HG02870 (cell line): ENCODE data around the gene SLC9A9.

Experiments
- ATAC-seq: cut with Tn5 transposase; IDR thresholded peaks from one replicate; pipeline ENCODE4 v1.9.1; 2021; ENCODE audit warnings: mild to moderate bottlenecking, moderate library complexity; ENCODE audit not compliant: unreplicated experiment

Gene SLC9A9

DNA sequence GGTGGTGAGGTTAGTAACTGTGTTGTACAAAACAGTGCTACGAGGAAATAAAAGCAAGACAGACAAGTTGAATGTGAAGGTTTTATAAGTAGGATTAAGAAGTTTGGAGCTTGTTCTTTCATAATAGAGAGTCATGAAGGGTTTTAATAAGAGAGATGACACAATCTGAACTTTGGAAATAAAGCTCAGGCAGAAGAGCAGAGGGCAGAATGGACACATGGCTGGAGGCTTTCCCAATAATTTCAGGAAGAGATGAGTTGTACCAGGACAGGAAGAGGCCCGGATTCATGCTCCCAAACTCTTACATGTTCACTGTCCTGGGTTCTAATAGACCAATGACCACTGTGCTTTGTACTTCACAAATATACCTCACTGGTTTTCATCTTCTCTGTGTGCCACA, 194.8 kb downstream of the SLC9A9 start:
- ATAC-seq = no peak

DNA sequence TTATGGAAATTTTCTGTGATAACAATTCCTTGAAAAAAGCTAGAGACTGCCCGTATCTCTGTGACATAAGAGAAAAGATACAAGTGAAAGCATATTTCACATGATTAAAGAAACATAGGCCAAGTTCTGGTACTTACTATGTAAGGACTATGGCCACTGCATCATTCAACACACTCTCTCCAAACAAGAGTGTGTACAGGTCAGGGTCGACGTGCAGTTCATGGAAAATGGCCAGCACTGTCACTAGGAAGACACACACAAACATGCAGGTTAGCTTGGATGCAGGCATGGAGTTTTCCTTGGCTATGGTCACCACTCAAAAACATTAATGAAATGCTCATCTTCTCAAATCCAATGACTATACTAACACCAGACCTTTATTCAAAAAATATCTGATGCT, 196.2 kb downstream of the SLC9A9 start:
- no peak for ATAC-seq

DNA sequence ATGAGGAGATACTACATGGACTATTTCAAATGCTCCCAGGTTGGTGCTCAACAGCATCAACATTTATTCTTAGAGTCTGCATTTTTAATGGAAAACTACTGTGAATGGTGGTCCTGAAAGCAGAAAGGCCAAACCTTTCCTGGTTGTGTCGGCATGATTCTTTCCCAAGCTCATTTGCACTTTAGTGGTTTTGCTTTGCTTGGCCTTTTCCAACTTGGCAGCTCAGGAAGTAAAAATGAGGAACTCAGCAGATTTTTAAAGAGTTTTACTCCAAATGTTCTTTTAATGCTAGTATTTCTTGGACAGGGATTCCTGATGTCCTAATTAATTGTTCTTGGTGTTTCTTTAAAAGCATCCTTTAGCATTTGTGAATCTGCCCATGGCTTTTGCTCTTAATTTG, 197.4 kb downstream of the SLC9A9 start:
- ATAC-seq = no peak

DNA sequence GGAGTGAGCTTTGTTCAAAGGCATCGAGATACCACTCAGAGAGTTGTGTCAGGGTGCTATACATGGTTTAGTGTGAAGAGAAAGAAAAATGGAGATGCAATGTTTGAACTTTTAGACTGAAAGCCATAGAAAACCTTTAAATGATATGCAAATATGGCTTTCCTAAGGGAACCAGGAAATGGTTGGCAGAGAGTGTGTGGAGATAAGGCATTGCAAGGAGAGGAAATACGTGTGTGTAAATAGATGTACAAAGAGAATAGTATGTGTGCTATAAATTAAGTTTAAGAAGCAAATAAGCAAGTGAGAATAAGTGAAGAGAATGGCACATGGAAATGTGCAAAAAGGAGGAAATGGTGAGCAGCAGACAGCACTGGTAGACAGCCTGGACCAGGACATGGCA, 198.1 kb downstream of the SLC9A9 start:
- no peak for ATAC-seq

DNA sequence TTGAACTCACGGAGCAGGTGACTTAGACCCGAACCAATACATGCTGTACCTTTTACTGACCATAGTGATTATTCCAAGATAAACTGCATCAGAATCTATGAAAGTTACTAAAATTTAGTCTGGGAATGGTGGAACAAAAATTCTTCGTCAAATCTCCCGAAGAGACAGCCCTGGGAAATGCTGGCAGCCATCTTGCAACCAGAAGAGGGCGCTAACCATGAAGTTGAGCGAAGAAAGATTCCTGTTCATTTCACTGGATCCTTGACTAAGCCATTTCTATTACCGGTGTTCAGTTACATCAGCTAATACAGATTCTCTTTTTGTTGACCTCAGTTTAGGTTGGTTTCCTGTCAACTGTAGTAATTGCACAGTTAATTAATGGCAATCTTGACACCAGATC, 199.6 kb downstream of the SLC9A9 start:
- no peak for ATAC-seq

DNA sequence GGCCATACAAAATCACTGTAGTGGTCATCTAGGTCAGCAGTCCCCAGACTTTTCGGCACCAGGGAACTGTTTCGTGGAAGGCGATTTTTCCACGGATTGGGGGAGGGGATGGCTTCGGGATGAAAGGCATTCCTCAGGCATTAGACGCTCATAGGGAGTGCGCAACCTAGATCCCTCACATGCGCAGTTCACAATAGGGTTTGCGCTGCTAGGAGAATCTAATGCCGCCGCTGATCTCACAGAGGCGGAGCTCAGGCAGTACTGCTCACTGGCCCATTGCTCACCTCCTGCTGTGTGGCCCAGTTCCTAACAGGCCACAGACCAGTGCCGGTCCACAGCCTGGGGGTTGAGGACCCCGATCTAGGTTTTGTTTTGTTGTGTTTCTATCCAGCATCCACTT, 200.1 kb downstream of the SLC9A9 start:
- ATAC-seq = no peak

DNA sequence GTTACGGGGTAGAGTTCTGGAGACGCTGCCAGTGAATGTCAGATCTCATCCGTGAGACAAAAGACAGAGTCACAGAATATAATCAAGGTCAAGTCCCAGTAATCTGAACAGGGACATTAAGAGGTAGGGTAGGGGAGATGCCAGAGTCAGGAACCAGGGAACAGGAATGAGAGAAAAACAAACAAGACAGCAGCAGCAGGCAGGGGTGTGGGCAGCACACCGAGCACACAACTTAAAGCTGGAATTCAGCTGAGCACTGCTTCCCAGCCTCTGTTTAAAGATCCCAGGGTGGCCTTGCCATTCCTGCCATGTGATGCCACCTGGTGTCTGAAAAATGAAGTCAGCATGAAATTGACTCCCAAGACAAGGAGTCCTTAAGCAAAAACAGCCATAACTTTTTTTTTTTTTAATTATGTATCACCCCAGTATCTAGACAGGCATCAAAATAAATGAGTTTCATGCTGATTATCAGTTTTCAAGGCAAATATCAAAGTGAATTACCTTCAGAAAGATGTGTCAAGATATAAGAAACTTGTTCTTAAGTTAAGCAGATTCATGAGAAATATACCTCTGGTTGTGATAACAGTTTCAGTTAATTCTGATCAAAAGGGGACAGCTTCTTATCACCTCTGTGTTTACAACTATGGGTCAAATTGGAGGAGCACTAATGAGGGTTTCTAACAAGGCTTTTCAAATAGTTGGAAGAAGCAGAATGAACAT, 203.7 kb downstream of the SLC9A9 start:
- peak; percentile 45 for ATAC-seq

DNA sequence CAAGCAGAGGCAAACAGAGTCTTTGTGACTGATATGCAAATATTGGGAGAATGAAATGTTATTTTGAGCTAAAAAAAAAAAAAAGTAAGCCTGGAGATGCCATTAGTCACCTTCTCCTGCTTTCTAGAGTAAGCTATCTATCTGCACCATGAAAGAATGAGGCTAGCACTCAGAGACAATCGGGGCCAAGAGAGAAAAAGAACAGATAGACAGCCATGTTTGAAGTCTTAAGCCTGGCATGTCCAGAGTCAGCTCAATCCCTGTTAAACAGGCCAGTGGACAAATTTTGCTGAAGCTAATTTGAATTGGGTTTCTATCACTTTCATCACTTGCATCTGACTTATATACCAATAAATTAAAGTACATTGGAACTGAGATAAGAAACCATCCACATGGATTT, 204.4 kb downstream of the SLC9A9 start:
- ATAC-seq = no peak

DNA sequence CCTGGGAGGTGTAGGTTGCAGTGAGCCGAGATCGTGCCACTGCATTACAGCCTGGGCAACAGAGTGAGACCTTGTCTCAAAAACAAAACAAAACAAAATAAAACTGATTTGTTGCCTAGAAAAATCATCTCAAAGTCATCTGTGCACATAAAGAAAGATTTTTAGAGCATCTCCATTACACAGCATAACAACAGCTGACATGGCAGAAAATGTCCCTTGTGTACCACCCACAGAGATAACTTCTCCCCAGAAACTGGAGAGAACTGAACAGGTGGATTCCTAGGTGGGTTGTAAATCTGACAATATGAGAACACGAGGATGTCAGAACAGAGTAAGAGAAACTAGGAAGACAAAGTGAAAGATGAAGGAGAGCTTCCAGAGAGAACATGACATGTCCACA, 207.5 kb downstream of the SLC9A9 start:
- no peak for ATAC-seq

DNA sequence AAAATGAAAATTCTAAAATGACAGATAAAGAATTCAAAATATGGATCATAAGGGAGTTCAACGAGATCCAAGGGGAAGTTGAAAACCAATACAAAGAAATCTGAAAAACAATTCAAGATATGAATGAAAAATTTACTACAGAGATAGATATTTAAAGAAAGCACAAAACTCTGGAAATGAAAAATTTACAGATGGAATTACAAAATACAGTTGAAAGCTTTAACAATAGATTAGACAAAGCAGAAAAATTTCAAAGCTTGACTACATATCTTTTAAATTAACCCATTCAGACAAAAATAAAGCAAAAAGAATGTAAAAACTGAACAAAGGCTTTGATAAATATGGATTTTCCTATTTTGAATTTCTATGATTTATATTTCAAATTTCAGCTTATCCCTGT, 211.1 kb downstream of the SLC9A9 start:
- no peak for ATAC-seq

DNA sequence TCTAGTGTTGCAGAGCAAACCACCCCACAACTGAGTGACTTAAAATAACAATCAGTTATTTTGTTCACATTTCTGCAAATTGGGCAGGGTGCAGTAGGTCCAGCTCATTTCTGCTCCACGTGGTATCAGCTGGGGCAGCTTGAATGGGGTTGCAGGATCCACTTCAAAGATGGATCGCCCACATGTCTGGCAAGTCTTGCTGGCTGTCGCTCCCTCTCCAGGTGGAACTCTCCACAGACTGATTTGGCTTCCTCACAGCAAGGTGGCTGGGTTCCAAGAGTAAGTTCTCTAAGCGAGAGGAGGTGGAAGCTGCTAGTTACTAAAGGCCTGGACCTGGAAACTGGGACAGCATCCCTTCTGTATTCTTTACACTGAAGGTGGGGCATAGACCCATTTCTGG, 213.3 kb downstream of the SLC9A9 start:
- no peak for ATAC-seq

DNA sequence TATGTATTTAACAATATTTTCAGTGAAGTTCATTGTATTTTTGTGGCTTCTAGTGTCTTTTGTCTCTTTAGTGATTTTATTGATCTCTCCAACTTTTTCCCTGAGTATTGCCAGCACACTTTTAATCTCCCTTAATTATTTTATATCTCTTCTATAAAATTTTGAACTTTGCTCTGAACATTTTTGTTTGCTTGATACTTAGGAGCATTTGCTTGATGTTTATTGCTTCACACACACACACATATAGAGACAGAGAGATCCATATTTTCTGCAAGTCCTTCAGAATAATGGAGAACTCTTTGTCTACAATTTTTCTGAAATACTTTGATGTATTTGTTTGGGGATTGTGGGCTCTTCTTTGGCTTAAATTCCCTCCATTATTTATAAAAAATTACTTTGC, 213.8 kb downstream of the SLC9A9 start:
- ATAC-seq = no peak

DNA sequence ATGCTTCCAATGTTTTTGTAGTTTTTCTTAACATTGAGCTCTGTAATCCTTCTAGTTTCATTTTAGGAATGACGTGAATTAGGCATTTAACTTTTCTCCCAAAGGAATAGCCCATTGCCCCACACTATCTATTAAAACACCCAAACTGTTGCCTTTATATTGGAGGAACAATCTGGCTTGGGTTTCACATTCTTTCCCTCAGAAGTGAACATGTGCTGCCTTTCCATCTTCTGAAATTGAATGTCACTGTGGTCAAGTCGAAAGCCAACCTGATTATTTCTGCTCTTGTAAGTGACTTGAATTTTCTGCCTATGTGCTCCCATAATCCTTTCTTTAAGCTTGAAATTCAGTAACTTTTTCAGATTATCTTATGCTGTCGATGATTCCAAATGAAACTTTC, 214.5 kb downstream of the SLC9A9 start:
- no peak for ATAC-seq

DNA sequence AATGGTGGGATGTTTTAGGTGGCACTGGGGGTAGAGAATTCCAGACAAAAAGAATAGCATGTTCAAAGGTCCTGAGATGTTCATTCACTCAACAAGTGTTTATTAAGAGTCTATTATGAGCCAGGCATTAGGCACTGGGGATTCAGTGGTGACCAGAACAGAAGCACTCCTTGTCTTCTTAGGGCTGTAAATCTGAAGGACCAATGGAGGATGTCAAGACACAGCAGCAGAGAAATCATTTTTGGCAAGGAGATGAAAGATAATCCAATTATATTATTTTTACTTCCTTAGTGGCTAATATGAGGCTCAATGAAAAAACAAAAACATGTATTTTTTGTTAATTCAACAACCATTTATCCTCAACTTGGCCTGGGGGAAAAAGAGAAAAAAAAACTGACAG, 218.5 kb downstream of the SLC9A9 start:
- ATAC-seq = no peak

DNA sequence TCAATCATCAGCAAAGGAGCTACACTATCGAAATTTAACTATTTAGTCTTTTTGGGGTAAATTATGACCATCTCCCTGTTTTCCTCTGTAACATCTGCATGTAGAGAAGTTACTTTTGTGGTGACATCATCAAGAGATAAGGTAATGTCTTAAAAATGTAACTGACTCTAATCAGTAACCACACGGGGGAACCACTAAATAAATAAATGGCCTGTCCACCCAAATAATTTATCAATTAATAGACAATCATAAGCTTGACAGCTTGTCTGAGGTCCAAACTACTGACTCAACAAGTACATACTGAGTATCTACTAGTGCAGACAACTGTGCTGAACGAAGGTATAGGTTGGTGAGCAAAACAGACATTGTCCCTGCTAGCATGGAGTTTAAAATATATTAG, 219.3 kb downstream of the SLC9A9 start:
- no peak for ATAC-seq

DNA sequence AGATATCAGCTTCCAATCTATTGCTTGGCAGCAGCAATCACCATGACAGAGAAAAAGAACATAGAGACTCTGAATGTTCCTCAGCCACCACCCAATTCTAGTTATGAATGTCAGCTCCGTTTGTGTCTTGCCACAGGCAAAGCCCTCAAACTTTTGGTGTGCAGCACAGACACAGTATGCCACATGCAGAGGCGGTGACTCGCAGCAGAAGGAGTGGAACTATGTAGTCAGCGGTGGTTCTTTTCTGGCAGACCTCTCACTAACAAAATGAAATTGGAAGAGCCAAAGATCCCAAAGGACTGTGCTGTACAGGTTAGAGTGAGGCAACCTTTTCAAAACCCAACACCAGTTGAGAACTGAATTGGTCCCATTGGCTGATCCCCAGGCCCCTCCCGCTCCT, 220.9 kb downstream of the SLC9A9 start:
- no peak for ATAC-seq

DNA sequence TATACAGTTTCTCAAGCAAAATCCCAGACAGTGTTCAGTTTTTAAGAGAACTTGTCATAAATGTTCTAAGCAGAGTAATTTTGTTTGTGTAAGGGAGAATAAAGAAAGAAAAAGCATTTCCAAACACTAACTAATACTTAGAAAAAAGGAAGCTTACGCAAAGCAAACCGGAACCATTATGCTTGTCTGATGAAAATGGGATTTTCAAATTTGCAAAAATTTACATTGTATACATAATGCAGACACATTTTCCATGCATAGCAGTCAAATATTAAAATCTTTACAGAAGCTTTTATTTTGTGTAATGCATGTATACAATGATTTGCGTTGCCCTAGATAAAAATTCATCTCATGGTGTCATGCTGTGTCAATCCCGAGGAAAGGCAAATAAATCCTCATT, 229.0 kb downstream of the SLC9A9 start:
- ATAC-seq = no peak

DNA sequence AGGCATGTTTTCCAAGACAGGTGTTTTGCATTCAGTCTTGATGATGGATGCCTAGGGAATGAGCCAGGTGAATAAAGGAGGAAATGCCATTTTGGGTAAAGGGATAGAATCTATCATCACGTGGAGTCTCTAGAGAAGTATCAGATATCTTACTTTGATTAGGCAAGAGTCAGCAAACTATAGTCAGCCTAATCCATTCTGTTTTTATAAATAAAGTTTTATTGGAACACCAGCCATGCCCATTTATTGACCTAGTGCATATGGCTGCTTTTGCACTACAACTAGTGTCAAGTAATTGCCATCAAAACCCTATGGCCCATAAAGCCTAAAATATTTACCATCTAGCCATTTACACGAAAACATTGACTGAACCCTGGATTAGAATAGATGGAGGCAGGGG, 231.2 kb downstream of the SLC9A9 start:
- ATAC-seq = no peak

DNA sequence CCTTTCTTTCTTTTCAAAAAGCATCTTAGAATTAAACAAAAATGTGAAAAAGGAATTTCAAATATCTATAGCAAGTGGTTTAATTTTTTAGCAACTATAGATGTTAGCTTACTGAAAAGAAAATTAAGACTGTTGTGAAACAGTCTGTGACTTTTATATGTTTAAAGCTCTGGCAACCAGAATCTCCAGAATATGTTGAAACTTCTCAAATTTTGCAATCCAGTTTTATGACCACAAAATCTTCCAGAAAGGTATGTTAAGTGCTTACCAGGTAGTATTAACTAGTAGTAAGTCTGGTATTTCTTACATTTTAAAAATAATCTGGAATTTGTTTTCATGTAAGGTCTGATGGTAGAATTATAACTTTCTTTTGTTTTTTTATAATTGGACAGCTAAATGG, 235.0 kb downstream of the SLC9A9 start:
- ATAC-seq = no peak

DNA sequence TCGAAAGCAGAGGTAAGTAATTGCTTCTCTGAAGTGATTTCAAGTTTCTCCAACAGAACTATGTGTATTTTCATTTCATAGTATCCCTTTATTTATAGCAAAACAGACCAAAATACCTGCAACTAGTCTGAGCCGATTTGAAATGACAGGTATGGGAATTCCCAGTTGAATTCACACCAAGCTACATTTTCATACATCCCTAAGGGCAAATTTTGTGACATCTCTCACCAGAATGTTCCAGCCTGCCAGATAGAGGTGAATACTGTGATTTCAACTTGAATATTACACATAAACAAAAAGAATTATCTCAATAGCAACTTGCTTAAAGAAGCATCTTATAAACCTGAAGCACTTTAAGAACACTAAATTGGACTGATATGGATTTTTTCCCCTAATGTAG, 235.7 kb downstream of the SLC9A9 start:
- ATAC-seq = no peak

DNA sequence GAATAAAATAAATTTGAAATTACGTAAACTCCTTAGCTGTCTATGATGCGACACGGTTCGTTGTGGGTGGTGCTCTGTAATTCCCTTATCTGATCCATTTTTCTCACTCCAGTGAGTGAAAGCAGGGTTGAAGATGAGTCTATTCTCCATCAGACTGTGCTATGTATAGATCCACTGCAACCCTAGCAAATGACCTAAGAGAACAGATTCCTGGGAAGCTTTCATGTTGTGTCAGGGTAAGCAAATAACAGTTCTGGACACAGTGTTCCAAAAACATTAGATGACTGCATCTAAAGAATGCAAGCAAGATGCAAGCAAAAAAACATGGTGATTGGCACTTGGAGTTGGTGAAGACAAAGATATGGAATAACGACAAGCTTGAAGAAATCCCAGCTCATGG, 239.3 kb downstream of the SLC9A9 start:
- no peak for ATAC-seq

DNA sequence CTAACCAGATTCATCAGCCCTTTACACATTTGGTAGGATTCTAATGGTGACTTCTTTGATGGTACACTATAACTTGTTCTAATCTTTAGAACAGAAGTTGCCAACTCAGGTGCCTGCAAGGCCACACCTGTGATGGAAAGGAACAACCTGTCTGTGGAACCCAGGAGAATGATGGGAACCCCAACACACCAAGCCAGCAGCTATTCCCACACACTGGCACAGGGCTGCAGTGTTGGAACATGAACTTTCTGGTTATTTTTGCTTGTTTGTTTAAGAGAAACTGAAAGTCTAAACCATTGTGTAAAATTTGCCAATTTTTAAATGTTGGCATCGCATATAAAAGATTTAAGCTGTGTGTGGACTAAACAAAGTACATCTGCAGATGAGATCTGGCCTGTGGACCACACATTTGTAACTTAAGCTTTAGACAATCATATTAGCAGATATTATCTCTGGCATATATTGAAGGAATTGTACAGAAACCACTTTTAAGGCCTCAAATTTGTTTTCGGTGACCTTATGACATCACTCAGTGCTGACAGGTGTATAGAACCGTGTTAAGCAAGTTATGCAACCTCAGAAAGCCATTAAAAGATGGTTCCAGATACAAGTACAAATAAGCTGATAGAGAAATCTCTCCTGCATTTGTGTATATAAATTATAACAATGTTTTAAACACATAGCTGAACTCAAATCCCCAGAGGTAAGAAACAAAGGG, 242.9 kb downstream of the SLC9A9 start:
- ATAC-seq = peak; percentile 31
